ENCODE results near the gene CCDC146. TPM values are rescaled to one million over a fixed set of nuclear protein-coding genes. Genes with fewer than 3 reads are reported as not detected.
"Not testable (repeated sequence)": the region's sequence is repeated elsewhere in the genome, so short reads cannot be mapped to it uniquely, and the experiment has no call there.

CCDC146 gene
- total RNA-seq, 2 donors from 2014 or later = 8.5 to 14.7 TPM

DNA sequence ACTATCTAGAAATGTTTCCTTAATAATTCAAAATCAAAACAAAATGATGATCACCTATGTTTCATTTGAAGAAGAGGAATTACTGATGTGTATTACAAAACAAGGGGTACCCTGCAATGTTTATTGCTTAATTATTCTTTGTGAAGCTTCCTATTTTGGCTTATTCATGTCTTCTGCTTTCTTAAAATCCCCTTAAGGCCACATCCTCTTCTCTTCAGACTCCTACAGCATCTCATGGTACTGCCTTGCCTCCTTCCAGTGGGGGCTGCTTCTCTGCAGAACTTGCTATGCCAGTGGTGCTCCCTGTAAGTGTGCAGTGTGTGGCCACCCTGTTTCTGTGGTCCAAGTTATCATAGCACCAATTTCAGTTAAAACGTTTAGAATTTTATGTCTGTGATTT is 35.0 kb downstream of the CCDC146 start:
- H3K4me3 Mint-ChIP-seq = peak overlapping the region; percentile 45
- ATAC-seq (peak; percentile 47), DNase-seq (no peak)
- H3K9me3 ChIP-seq (ENCODE audit: control insufficient read depth, low read length, poor library complexity, severe bottlenecking) = no peaks in the 10 kb centered on the region
- H3K27ac Mint-ChIP-seq = no peak overlapping the region
- H3K27me3 Mint-ChIP-seq = no peaks in the 10 kb centered on the region
- peaks cover 9% of the 10 kb centered on the region for H3K4me1 Mint-ChIP-seq
- no peaks in the 10 kb centered on the region for H3K36me3 Mint-ChIP-seq (ENCODE audit: low read depth)

DNA sequence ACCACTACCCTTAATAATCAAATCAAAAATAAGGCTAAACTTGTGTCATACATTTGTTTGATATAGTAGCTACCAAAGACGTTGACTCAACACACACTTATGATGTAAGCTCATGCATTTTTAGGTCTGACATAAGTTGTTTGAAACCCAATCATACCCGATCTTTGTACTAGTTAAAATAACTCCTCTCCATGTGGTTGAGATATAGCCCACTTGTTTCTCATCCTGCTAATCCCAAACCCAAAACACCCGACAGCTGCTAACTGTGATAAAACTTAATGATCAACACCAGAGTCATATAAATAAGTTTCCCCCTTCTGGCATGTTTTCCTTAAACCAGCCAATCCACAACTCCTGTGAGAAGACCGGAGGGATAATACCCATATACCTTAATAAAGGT is 48.7 kb downstream of the CCDC146 start:
- not testable (repeated sequence) for DNase-seq; ATAC-seq; H3K4me3 Mint-ChIP-seq; H3K36me3 Mint-ChIP-seq (ENCODE audit: low read depth); H3K27ac Mint-ChIP-seq; H3K4me1 Mint-ChIP-seq; H3K9me3 ChIP-seq (ENCODE audit: control insufficient read depth, low read length, poor library complexity, severe bottlenecking); H3K27me3 Mint-ChIP-seq

DNA sequence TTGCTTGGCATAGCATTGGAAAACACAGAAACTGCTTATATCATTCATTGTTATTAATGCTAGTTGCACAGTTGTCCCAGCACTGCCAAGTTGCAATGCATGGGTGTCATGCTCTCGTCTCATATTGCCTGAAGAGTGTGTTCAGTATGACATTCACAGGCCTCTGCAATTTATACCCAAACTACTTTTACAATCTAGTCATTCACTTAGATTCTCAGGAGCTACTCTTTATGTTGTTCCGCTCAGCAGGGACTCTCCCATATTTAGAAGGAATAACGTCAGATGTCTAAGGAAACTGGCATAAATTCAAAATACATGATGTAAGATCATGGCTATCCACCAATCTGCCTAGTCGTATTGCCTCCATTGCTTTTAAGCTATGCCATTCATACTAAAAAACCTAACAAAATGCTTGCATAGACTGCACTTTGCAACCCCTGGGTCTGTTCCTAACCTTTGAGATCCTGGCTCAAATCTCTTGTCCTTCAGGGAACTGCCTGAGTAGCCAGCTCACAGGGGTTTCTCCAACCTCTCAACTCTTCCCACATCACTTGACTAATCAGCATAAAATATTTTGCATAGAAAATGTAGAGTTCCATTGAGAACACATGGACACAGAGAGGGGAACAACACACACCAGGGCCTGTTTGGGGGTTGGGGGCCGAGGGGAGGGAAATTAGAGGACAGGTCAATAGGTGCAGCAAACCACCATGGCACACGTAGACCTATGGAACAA is 50.2 kb downstream of the CCDC146 start:
- not testable (repeated sequence) for H3K27ac Mint-ChIP-seq; H3K27me3 Mint-ChIP-seq; H3K4me3 Mint-ChIP-seq; H3K36me3 Mint-ChIP-seq (ENCODE audit: low read depth); H3K4me1 Mint-ChIP-seq; ATAC-seq; DNase-seq; H3K9me3 ChIP-seq (ENCODE audit: control insufficient read depth, low read length, poor library complexity, severe bottlenecking)

DNA sequence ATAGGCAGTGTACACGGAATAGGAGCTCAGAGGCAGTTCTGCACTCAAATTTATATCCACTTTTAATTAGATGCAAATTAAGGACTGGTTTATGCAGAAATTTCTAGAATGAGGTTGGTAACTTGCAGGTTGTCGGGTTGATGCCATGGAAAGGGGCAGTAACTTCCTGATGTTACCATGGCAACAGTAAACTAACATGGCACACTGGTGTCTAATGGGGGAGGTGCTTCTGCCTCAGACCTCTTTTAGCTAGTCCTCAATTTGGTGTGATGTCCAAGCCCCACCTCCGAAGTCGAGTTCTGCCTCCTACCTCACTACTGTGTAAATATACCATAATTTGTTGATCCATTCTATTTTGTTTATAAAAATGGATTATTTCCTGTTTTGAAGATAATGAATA is 52.0 kb downstream of the CCDC146 start:
- DNase-seq; ATAC-seq; H3K4me1 Mint-ChIP-seq; H3K4me3 Mint-ChIP-seq; H3K27ac Mint-ChIP-seq; H3K36me3 Mint-ChIP-seq (ENCODE audit: low read depth); H3K27me3 Mint-ChIP-seq; H3K9me3 ChIP-seq (ENCODE audit: control insufficient read depth, low read length, poor library complexity, severe bottlenecking): not testable (repeated sequence)

DNA sequence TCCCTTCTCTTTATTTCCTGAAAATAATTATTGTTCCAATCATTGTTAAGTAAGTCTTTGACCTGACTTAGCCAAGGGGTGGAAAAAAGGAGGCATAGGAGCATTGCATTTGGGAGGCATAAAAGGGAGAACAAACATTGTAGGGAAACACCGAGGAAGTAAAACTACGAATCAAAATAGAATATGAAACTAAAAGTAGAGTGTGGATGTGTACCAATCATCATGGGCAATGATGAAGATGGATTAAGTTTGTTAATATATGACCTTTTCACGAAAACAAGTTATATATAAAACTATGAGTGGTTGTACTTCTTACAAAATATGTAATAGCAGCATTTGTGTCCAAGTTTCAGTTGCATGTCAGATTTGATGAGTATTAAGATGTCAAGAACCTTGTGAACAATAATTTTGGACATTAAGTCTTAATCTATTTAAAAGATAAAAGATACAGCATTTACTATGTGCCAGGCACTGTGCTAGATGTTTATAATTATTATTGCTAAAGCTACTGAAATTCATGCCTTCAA is 52.9 kb downstream of the CCDC146 start:
- not testable (repeated sequence) for H3K9me3 ChIP-seq (ENCODE audit: control insufficient read depth, low read length, poor library complexity, severe bottlenecking); H3K27me3 Mint-ChIP-seq; H3K36me3 Mint-ChIP-seq (ENCODE audit: low read depth); H3K4me3 Mint-ChIP-seq; ATAC-seq; DNase-seq; H3K27ac Mint-ChIP-seq; H3K4me1 Mint-ChIP-seq

DNA sequence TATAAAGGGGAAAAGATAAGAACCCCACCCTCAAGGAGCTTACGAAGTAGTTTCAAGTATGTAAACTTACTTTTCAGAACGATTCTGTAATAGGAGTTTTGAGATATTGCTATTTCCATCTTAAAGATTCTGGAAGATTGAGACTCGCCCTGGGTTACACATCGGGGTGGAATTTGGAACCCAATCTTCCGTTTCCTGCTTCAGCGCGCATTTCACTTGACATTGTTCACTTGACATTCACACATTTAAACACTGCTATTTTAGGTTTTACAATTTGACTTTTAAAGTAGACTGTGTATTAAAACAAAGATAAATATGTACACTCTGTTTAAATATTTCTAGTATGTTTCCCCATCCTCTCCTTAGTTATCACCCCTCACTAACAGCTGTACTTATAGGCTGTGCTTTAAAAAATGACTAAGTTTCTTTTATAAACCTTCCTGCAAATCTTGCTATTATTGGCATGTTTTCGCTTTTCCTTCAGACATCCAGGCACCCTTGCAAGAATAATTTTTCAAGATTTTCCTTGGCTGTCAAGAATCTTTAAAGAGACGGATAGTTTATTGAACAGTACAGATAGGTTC is 55.0 kb downstream of the CCDC146 start:
- H3K27me3 Mint-ChIP-seq; DNase-seq; H3K4me1 Mint-ChIP-seq; ATAC-seq; H3K9me3 ChIP-seq (ENCODE audit: control insufficient read depth, low read length, poor library complexity, severe bottlenecking); H3K27ac Mint-ChIP-seq; H3K36me3 Mint-ChIP-seq (ENCODE audit: low read depth); H3K4me3 Mint-ChIP-seq: not testable (repeated sequence)

DNA sequence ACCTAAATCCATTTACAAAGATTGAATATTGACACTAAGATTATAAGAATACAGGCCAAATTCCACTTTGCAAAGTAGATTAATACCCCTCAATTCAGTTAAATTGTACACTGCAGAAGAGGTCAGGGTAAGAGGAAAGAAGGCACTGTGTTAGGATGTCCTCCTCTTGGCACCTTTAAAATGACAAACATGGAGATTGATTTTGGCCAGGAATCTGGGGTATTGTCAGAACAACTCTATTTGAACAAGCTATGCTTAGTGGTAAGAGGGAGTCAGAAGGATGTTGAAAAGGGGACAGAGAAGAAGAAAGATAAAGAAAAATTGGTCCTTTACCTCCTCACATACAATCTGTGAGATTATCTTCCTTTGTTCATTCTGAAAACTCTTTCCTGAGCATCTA is 55.6 kb downstream of the CCDC146 start:
- not testable (repeated sequence) for ATAC-seq; H3K4me3 Mint-ChIP-seq; H3K27ac Mint-ChIP-seq; DNase-seq; H3K36me3 Mint-ChIP-seq (ENCODE audit: low read depth); H3K9me3 ChIP-seq (ENCODE audit: control insufficient read depth, low read length, poor library complexity, severe bottlenecking); H3K4me1 Mint-ChIP-seq; H3K27me3 Mint-ChIP-seq

DNA sequence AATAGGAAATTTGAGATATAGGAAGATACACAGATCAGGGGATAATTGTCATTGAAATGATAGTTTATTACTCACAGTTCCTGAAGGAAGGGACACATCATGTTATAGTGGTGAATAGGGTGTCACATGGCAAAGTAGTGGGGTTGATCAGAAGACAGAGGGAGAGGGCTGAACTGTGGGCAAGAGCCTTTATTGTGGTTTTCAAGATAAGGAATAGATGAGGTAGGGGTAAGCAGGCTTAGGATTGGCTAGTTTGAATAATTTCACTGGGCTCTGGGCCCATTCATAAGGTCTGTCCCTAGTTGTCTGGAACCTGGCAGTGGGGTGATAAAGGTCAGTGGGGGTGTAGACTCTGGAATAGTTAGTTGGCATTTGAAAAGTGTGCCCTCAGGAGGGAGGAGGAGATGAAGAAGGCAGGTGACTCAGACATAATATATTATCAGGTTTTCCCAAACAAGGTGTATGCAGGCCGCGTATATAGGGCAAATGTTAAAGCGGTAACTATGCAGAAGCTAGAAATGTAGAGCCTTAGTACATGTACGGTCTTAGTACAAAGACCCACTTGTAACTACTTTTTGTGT is 58.7 kb downstream of the CCDC146 start:
- no peaks in the 10 kb centered on the region for H3K4me1 Mint-ChIP-seq
- H3K27ac Mint-ChIP-seq = no peak overlapping the region
- no peak for ATAC-seq
- H3K36me3 Mint-ChIP-seq (ENCODE audit: low read depth) = peaks cover 6% of the 10 kb centered on the region
- H3K27me3 Mint-ChIP-seq = no peaks in the 10 kb centered on the region
- DNase-seq = no peak
- H3K9me3 ChIP-seq (ENCODE audit: control insufficient read depth, low read length, poor library complexity, severe bottlenecking) = no peaks in the 10 kb centered on the region
- H3K4me3 Mint-ChIP-seq = no peak overlapping the region

DNA sequence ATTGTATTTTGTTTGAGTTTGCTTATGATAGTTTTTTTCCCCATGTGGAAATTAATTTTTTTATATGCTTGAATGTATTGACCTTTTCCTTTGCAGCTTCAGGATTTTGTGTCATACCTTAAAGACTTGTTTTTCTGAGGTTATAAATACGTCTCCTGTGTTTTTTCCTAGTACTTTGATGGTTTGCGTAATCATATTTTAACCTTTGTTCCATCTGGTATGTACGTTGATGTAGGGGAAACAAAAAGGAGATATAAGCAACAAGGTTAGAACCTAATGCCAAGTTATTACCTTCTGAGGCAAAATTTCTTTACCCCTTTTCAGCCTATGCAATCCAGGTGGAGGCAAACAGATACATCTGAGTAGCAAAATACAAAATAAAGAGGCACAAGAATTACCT is 59.3 kb downstream of the CCDC146 start:
- Mint-ChIP-seq H3K36me3 (ENCODE audit: low read depth) (peaks cover 6% of the 10 kb centered on the region), H3K27ac (no peak overlapping the region), H3K4me1 (no peaks in the 10 kb centered on the region), H3K27me3 (no peaks in the 10 kb centered on the region), H3K4me3 (no peak overlapping the region)
- H3K9me3 ChIP-seq (ENCODE audit: control insufficient read depth, low read length, poor library complexity, severe bottlenecking) = no peaks in the 10 kb centered on the region
- ATAC-seq = no peak
- DNase-seq = no peak

DNA sequence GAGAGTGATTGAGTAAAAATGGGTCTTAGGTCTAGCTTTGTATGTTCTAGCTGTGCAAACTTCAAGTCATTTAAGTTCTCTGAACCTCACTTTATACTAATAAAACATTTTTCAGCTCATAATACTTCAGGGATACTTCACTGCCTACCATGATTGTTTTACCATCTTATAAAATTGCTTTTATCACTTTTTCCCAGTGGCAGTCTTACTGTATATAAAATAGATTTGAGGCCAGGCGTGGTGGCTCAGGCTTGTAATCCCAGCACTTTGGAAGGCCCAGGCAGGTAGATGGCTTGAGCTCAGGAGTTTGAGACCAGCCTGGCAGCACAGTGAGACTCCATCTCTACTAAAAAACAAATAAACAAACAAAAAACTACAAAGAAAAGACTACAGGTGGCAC is 59.8 kb downstream of the CCDC146 start:
- Mint-ChIP-seq H3K36me3 (ENCODE audit: low read depth) (peaks cover 6% of the 10 kb centered on the region), H3K27ac (no peak overlapping the region), H3K4me1 (no peaks in the 10 kb centered on the region), H3K27me3 (no peaks in the 10 kb centered on the region), H3K4me3 (no peak overlapping the region)
- no peak for ATAC-seq
- no peaks in the 10 kb centered on the region for H3K9me3 ChIP-seq (ENCODE audit: control insufficient read depth, low read length, poor library complexity, severe bottlenecking)
- no peak for DNase-seq

DNA sequence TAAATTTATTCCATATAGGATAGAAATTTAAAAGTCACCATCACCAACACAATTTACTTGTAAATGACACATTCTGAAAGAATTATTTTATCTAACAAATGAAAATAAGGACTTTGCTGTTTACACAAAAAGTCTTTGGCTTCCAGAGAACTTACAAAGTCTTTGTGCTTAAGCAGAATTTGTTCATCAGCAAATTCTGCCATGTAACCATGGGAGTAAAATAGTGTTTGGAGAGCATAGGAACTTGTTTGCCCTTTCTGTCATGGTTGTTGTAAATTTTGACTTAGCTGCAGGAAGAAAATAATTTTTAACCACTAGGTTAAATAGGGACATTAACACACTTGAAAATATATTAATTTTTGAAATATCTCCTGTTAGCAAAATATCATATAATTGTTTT is 62.0 kb downstream of the CCDC146 start:
- H3K4me1 Mint-ChIP-seq = no peaks in the 10 kb centered on the region
- no peak overlapping the region for H3K4me3 Mint-ChIP-seq
- peaks cover 6% of the 10 kb centered on the region for H3K36me3 Mint-ChIP-seq (ENCODE audit: low read depth)
- H3K27ac Mint-ChIP-seq = no peak overlapping the region
- ATAC-seq (no peak), DNase-seq (no peak)
- H3K9me3 ChIP-seq (ENCODE audit: control insufficient read depth, low read length, poor library complexity, severe bottlenecking) = no peaks in the 10 kb centered on the region
- H3K27me3 Mint-ChIP-seq = no peaks in the 10 kb centered on the region

DNA sequence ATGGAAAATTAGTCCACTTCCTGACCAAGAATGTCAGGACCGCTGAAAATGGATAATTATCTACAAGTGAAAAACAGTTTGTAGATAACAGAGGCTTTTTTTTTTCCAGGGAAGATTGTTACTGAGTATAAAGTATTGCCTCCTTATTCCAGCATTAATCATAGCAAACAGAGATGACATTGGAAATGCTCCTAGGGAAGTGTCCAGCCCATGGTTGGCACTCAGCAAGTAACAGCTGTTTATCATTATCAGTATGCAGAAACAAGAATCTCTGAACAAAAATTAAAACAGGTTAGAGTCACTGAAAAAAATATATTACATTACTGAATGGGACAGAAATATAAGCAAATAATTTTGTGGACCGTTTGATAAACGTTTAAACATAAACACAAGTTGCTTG is 62.6 kb downstream of the CCDC146 start:
- no peak overlapping the region for H3K4me3 Mint-ChIP-seq
- H3K36me3 Mint-ChIP-seq (ENCODE audit: low read depth) = peaks cover 6% of the 10 kb centered on the region
- DNase-seq (no peak), ATAC-seq (no peak)
- no peaks in the 10 kb centered on the region for H3K4me1 Mint-ChIP-seq
- H3K9me3 ChIP-seq (ENCODE audit: control insufficient read depth, low read length, poor library complexity, severe bottlenecking) = no peaks in the 10 kb centered on the region
- H3K27ac Mint-ChIP-seq = no peak overlapping the region
- H3K27me3 Mint-ChIP-seq = no peaks in the 10 kb centered on the region

DNA sequence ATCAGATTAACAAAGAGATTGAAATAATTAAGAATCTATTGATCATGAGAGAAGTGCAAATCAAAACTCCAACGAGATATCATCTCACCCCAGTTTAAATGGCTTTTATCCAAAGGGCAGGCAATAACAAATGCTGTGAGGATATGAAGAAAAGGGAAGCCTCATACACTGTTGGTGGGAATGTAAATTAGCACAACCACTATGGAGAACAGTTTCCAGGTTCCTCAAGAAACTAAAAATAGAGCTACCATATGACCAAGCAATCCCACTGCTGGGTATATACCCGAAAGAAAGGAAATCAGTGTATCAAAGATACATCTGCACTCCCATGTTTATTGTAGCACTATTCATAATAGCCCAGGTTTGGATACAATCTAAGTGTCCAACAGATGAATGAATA is 63.5 kb downstream of the CCDC146 start:
- Mint-ChIP-seq H3K4me1 (no peaks in the 10 kb centered on the region), H3K27ac (no peak overlapping the region), H3K36me3 (ENCODE audit: low read depth) (peaks cover 6% of the 10 kb centered on the region), H3K27me3 (no peaks in the 10 kb centered on the region), H3K4me3 (no peak overlapping the region)
- H3K9me3 ChIP-seq (ENCODE audit: control insufficient read depth, low read length, poor library complexity, severe bottlenecking) = no peaks in the 10 kb centered on the region
- DNase-seq (no peak), ATAC-seq (no peak)
